ENCODE data around the gene LENG1.
A peak's percentile ranks its signal among the peaks of the same experiment; 100 is the strongest.
"Not testable (repeated sequence)": the region's sequence is repeated elsewhere in the genome, so short reads cannot be mapped to it uniquely, and the experiment has no call there.

The LENG1 gene

DNA sequence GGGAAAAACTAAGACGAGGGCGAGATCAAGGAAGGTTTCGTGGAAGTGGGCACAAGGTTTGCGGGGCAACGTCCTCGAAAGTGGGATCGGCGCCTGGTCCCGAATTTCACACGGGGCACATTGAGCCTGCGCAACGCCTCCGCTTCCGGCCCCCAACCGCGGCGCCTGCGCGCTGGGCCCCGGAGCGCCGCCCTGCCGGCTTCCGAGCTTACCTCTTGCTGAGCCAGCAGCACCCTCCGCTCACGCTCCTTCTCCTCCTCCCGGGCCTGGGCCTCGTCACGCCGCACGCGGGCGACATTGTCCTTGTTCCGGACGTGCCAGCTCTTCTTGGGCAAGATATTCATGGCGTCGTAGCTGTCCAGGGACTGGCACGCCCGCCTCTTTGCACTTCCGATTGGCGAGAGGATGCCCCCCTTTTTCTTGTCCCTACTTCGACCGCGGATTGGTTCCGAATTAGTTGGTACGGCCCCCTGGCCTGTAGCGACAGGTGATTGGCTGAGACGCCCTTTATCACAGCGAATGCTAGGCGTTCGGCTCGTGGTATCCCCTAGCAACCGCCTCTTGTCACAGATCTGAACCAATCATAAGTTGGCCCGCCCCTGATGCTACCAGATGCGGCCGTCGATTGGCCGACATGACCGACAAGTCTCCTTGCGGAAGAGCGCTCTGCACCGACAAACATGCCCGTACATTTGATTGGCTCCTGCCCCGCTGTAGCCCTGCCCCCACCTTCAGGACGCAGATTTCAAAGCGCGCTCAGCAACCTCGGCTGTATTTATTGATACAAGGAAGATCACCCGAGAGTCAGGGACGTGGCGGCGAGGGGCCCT lies at the start of gene LENG1:
Gene LENG1, minus strand, starts transcription at position 370 of the 830 bp plus-strand sequence. Its CDS starts 26 bp downstream, at position 344.
- peaks cover 57% of the 10 kb centered on the region for H3K4me1 ChIP-seq
- peaks cover 42% of the 10 kb centered on the region for H4K20me1 ChIP-seq
- no peaks in the 10 kb centered on the region for H3K9me3 ChIP-seq
- H3K4me3 ChIP-seq: peak within 1 kb of the TSS; percentile 73
- 0 out of 2 replicates have a peak, but pooled peaks have one; percentile 7 for TF ChIP-seq Cebpa-rat (IDR thresholded peaks at IDR 0.05)
- H3K4me2 ChIP-seq: peak within 1 kb of the TSS; percentile 98
- H3K27ac ChIP-seq: peak within 1 kb of the TSS; percentile 90
- peak within 1 kb of the TSS; percentile 87 for H3K9ac ChIP-seq
- peaks cover 38% of the 10 kb centered on the region for H3K36me3 ChIP-seq
- H3K27me3 ChIP-seq: no peaks in the 10 kb centered on the region

DNA sequence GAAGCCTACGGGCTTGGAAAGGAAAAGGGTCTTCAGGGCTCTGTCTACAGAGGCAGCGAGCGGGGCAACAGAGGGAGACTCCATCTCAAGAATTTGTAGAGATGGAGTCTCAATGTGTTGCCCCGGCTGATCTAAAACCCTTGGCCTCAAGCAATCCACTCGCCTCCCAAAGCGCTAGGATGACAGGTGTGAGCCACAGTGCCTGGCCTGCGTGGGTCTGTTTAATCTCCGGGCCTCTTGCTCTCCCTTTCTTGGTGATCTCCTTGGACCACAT lies 49.2 kb upstream of the LENG1 start:
- peaks cover 7% of the 10 kb centered on the region; the same call in 1 of the 2 replicates for H3K9me3 ChIP-seq
- H3K4me3 ChIP-seq: no peak overlapping the region
- H3K4me2 ChIP-seq: peak overlapping the region; percentile 97
- peak overlapping the region; percentile 51 for H3K27ac ChIP-seq
- H3K36me3 ChIP-seq: peaks cover 91% of the 10 kb centered on the region
- peaks cover 100% of the 10 kb centered on the region for H4K20me1 ChIP-seq
- H3K9ac ChIP-seq: peak overlapping the region; percentile 51
- TF ChIP-seq Cebpa-rat (IDR thresholded peaks at IDR 0.05): no peak
- no peaks in the 10 kb centered on the region for H3K27me3 ChIP-seq
- peaks cover 80% of the 10 kb centered on the region for H3K4me1 ChIP-seq

DNA sequence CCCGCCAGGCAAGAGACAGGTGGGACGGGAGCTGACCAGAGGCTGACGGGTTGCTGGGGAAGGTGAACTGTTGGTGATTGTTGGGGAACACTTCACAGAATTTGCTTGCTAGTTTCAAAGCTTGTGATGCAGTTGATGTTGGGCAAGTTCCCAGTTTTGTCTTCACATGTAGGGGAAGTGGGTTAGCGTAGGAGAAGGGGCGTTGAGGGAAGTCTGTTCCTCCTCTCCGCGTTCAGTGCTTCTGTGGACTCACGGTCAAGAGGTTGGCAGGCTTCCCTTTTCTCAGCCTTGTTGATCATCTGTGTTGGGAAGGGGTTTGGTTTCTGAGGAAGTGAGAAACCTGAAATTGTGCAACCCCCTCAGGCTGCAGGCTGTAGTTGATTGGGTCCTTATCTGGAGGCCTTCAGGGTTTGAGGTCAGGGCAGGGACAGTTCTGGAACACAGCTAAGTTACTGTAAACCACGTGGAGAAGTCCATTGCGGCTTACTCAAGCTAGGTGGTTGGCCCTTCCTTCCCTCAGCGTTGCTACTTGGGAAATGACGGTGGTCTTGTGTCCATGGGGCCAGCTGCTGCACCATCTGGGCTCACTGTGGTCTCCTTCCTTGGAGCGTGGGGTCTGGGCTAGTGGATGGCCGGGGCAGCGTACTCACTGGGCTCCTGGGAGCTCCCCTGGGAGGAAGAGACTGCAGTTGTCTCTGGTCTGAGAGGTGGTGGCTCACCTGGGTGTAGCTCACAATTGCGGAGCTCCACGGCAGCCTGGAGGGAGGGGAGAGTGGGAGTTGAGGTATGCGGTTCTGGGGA lies 48.7 kb upstream of the LENG1 start:
- H3K27ac ChIP-seq: peak overlapping the region; percentile 51
- H4K20me1 ChIP-seq: peaks cover 100% of the 10 kb centered on the region
- H3K4me2 ChIP-seq: peak overlapping the region; percentile 97

DNA sequence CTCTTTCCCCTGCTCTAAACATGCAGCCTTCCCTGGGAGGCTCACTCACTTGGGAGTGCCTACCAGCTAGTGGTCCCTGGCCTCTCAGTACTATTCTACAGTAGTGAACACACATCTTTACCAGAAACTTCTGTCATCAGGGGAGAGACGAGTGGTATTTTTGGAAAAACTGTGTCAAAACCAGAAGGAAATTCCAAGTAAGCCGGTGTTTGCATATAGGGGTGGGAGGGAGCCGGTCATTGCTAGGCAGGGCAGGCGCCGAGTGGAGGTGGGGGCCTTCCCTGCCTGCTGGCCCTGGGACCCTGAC lies 48.1 kb upstream of the LENG1 start:
- Histone ChIP-seq H3K9me3 (no peaks in the 10 kb centered on the region), H3K9ac (peak overlapping the region; percentile 51; the same call in 1 of the 2 replicates), H3K4me2 (peak overlapping the region; percentile 97), H3K36me3 (peaks cover 93% of the 10 kb centered on the region), H4K20me1 (peaks cover 100% of the 10 kb centered on the region), H3K27me3 (no peaks in the 10 kb centered on the region), H3K4me1 (peaks cover 91% of the 10 kb centered on the region), H3K4me3 (no peak overlapping the region), H3K27ac (peak overlapping the region; percentile 51; the same call in 1 of the 2 replicates)
- no peak for TF ChIP-seq Cebpa-rat (IDR thresholded peaks at IDR 0.05)

More for the DNA sequence above, 48.7 kb upstream of the LENG1 start:
- Histone ChIP-seq H3K4me3 (no peak overlapping the region), H3K36me3 (peaks cover 92% of the 10 kb centered on the region), H3K9me3 (0 out of 2 replicates have a peak, but pooled peaks cover 2% of the 10 kb centered on the region), H3K27me3 (no peaks in the 10 kb centered on the region), H3K4me1 (peaks cover 86% of the 10 kb centered on the region), H3K9ac (peak overlapping the region; percentile 51)
- TF ChIP-seq Cebpa-rat (IDR thresholded peaks at IDR 0.05): peak; percentile 90

DNA sequence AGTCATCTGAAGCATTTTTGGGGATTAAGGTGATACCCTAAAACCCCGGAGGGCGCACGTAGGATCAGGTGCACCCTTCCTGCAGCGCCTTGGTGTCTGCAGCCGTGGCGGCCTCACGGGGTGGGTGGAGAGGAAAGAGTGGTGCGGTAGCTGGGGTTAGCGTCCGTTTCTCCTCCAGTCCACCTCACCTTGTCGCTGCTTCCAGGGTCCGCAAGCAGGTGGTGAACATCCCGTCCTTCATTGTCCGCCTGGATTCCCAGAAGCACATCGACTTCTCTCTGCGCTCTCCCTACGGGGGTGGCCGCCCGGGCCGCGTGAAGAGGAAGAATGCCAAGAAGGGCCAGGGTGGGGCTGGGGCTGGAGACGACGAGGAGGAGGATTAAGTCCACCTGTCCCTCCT lies 47.7 kb upstream of the LENG1 start:
- Histone ChIP-seq H3K4me2 (peak overlapping the region; percentile 97), H4K20me1 (peaks cover 100% of the 10 kb centered on the region), H3K4me1 (peaks cover 96% of the 10 kb centered on the region), H3K36me3 (peaks cover 93% of the 10 kb centered on the region), H3K9ac (peak overlapping the region; percentile 51)
- not testable (repeated sequence) for H3K27me3 ChIP-seq, H3K27ac ChIP-seq, H3K9me3 ChIP-seq, H3K4me3 ChIP-seq

DNA sequence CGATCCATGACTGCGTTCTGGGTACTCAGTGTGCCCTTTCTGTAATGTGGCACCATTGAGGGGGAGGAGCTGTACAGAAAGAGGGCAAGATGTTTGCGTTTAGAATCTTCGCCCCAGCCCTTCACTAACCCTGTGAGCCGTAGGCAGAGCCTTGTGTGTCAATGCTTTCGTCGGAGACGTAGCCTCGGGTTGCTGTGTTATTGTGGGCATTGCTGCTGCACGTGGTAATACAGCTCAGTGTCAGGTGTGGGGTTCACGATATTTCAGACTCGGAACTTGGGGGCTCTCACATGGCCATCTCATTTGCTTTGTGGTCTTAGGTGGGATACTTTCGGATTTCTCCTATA lies 47.3 kb upstream of the LENG1 start:
- no peak for TF ChIP-seq Cebpa-rat (IDR thresholded peaks at IDR 0.05)
- Histone ChIP-seq H4K20me1 (peaks cover 100% of the 10 kb centered on the region), H3K4me2 (peak overlapping the region; percentile 97), H3K27me3 (no peaks in the 10 kb centered on the region), H3K4me3 (no peak overlapping the region), H3K4me1 (peaks cover 99% of the 10 kb centered on the region), H3K36me3 (peaks cover 93% of the 10 kb centered on the region), H3K27ac (no peak overlapping the region), H3K9me3 (no peaks in the 10 kb centered on the region), H3K9ac (peak overlapping the region; percentile 51)

DNA sequence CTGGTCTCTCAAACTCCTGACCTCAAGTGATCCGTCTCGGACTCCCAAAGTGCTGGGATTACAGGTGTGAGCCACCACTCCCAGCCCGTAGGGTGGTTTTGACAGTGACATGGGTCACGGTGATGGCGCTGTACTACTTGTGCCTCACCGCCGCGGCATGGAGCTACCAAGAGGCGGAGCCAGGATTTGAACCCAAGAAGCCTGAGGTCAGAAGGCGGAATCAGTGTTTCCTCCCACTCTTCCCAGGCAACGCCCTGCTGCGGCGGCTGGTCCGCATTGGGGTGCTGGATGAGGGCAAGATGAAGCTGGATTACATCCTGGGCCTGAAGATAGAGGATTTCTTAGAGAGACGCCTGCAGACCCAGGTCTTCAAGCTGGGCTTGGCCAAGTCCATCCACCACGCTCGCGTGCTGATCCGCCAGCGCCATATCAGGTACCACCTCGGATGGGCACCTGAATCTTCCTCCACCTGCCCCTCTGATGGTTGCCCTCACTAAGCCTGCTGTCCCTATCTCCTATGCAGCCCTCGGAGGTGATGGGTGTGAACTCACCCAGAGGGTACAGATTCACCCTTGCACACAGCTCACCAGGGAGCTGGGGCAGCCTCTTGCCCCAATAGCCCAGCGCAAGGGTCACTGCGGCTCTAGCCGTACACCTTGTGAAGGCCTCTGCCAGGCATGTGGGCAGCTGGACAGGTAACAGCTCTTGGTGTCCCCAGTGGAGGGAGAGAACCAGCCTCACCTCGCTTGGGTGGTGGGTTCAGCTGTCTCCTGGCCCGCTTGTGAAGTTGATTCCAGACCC lies 46.7 kb upstream of the LENG1 start:
- no peak overlapping the region for H3K27ac ChIP-seq

DNA sequence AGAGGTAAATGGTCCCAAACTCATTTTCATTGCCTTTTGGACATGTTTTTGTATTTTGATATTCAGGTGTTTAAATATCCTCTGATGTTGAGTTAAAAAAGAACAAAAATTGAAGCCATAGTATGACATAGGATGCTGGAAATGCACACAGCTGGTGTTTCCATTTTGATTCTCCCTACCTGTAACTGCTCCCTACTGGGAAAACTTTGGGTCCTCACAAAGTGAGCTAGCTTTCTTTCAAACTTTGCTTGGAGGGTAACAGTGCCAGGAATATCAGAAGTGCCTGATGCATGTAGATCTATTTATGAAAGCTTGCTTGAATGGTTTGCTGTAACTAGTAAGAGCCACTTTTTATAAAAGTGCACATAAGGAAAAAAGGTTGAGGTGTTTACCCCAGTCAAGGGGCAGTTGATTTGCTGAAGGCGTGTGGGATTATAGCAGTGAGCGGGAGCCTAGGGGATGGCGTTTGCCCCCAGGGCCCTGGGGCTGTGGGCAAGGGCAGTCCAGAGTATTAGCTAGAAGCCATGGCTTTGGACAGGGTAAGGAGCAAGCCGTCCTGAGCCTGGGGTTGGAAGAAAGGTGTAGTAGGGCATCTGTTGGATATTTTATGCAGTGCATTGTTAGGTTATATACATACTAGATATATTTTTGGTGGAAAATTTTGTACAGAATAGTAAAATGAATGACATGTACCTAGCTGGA lies 45.4 kb upstream of the LENG1 start:
- Histone ChIP-seq H3K27me3 (no peaks in the 10 kb centered on the region), H3K27ac (no peak overlapping the region), H3K9me3 (no peaks in the 10 kb centered on the region), H3K4me1 (peaks cover 87% of the 10 kb centered on the region), H3K4me2 (peak overlapping the region; percentile 97), H3K36me3 (peaks cover 88% of the 10 kb centered on the region), H3K4me3 (no peak overlapping the region), H3K9ac (peak overlapping the region; percentile 58), H4K20me1 (peaks cover 90% of the 10 kb centered on the region)
- TF ChIP-seq Cebpa-rat (IDR thresholded peaks at IDR 0.05): no peak

More for the DNA sequence above, 46.7 kb upstream of the LENG1 start:
- Histone ChIP-seq H3K9me3 (no peaks in the 10 kb centered on the region), H3K9ac (peak overlapping the region; percentile 51), H4K20me1 (peaks cover 100% of the 10 kb centered on the region), H3K4me2 (peak overlapping the region; percentile 97), H3K4me1 (peaks cover 96% of the 10 kb centered on the region), H3K36me3 (peaks cover 93% of the 10 kb centered on the region), H3K4me3 (no peak overlapping the region), H3K27me3 (no peaks in the 10 kb centered on the region)
- no peak for TF ChIP-seq Cebpa-rat (IDR thresholded peaks at IDR 0.05)

DNA sequence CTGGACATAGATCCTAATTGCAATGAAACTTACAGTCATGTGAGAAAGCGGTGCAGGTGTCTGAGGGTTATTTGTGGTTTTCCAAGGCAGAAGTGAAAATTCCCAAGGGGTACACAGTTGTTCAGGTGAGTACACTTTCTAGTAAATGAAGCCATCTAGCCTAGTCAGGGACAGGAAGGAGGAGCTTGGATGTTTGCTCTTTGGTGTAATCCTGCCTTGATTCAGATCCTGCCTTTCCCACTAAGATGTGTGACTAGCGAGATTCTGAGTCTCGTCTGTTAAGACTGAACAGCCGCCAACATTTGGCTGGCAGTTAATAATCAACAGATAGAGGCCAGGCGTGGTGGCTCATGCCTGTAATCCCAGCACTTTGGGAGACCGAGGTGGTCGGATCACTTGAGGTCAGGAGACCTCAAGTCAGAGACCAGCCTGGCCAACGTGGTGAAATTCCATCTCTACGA lies 43.7 kb upstream of the LENG1 start:
- peak overlapping the region; percentile 86 for H3K4me3 ChIP-seq
- H3K9ac ChIP-seq: peak overlapping the region; percentile 97
- no peaks in the 10 kb centered on the region for H3K9me3 ChIP-seq
- H3K4me1 ChIP-seq: peaks cover 75% of the 10 kb centered on the region
- peak overlapping the region; percentile 97 for H3K4me2 ChIP-seq
- TF ChIP-seq Cebpa-rat (IDR thresholded peaks at IDR 0.05): no peak
- H4K20me1 ChIP-seq: peaks cover 73% of the 10 kb centered on the region
- peaks cover 77% of the 10 kb centered on the region for H3K36me3 ChIP-seq
- no peak overlapping the region; the same call in 1 of the 2 replicates for H3K27ac ChIP-seq
- no peaks in the 10 kb centered on the region for H3K27me3 ChIP-seq

Data from BLaER1 (cell line).